ENCODE measurements around the gene EYA3. TPM values are rescaled to one million over a fixed set of nuclear protein-coding genes. Genes with fewer than 3 reads are reported as not detected.

The EYA3 gene
- total and polyA plus RNA-seq, 2 of the 8 experiments (the other 6 are each of a cell fraction or from before 2014, with no cell fraction given), result 15.0 to 33.9 TPM

- FAIRE-seq, result no peak
- H3K23ac ChIP-seq (ENCODE audit: insufficient read length), result no peak overlapping the region
- H3K18ac ChIP-seq (ENCODE audit: extremely low read depth, low read length), result no peak overlapping the region
- no peak overlapping the region for H2BK5ac ChIP-seq (ENCODE audit: low read depth, low read length)
- no peak overlapping the region for H3K4ac ChIP-seq (replicated peaks; ENCODE audit: insufficient read length, low read depth, low read length)
- 96% methylated on average over 8 of the region's 8 CpGs; no CpG with 5 or more reads in 1 of the 2 experiments for WGBS, 2 experiments (ENCODE audit: extremely low coverage in 1 of 2, insufficient coverage in 1 of 2, insufficient read length in 1 of 2, insufficient replicate concordance in 2 of 2, low coverage in 1 of 2, low lambda C conversion rate in 2 of 2, missing lambda C conversion rate in 1 of 2)
- no peak overlapping the region for H3K56ac ChIP-seq (replicated peaks; ENCODE audit: insufficient read length, low read depth, low read length)
- ChIA-PET POLR2A (ENCODE audit: partially characterized antibody) (interaction anchor here (0.6 kb wide), 1 partner anchor 31 kb away, joined by 4 read pairs; no protein-coding TSS in a partner anchor), CTCF (ENCODE audit: partially characterized antibody) (interaction anchor here (0.6 to 5.0 kb wide), 6 partner anchors 7 to 64 kb away, joined by 3 to 13 read pairs (median 6); no protein-coding TSS in a partner anchor)
- H2BK120ac ChIP-seq (replicated peaks; ENCODE audit: low read depth, low read length), result no peak overlapping the region
- no peaks in the 10 kb centered on the region for H3K79me2 ChIP-seq (ENCODE audit: control insufficient read depth in 1 of 2, insufficient read depth in 2 of 2, low read length in 2 of 2)
- H3K4me1 ChIP-seq (replicated peaks in 1 of 4; ENCODE audit: control insufficient read depth in 3 of 4, insufficient read depth in 4 of 4, low read length in 3 of 4), result no peaks in the 10 kb centered on the region
- H3K9me3 ChIP-seq (ENCODE audit: insufficient read depth in 2 of 2, low read depth in 1 of 2, low read length in 1 of 2), result no peaks in the 10 kb centered on the region
- no peak overlapping the region for H2AK5ac ChIP-seq (ENCODE audit: low read depth, low read length)
- no peak overlapping the region for H4K91ac ChIP-seq (replicated peaks; ENCODE audit: insufficient read length, low read length)
- no peaks in the 10 kb centered on the region for H3K23me2 ChIP-seq (ENCODE audit: low read depth, low read length)
- TF ChIP-seq PHF8 (conservative IDR thresholded peaks at IDR 0.05; ENCODE audit: low read depth, low read length) (no peak), SP1 (IDR thresholded peaks at IDR 0.05; ENCODE audit: low read depth, low read length) (no peak), ZNF274 (IDR thresholded peaks at IDR 0.05; ENCODE audit: borderline replicate concordance, extremely low read depth, low read length) (no peak), NRF1 (IDR thresholded peaks at IDR 0.05; ENCODE audit: low read depth, low read length) (no peak)
- no peak overlapping the region for H4K8ac ChIP-seq (ENCODE audit: extremely low read depth, insufficient read depth, low read length)
- H4K20me1 ChIP-seq (replicated peaks in 1 of 2; ENCODE audit: control insufficient read depth in 1 of 2, insufficient read depth in 2 of 2, low read length in 2 of 2), result no peaks in the 10 kb centered on the region
- no peak overlapping the region for H2BK15ac ChIP-seq (ENCODE audit: low read length)
- no peak overlapping the region for H3K14ac ChIP-seq (ENCODE audit: insufficient read length)
- H2AFZ ChIP-seq (ENCODE audit: low read length), result no peak overlapping the region
- H3K4me2 ChIP-seq (ENCODE audit: insufficient read depth in 1 of 2, low read depth in 2 of 2, low read length in 2 of 2), result no peak overlapping the region
- no peak overlapping the region for H3K27ac ChIP-seq (ENCODE audit: low read depth, low read length)
- H3K9ac ChIP-seq (replicated peaks in 1 of 4; ENCODE audit: extremely low read depth in 1 of 4, low read depth in 3 of 4, low read length in 3 of 4), result no peak overlapping the region
- no peak overlapping the region for H2BK12ac ChIP-seq (ENCODE audit: low read depth, low read length)
- DNase-seq (ENCODE audit: low read depth in 1 of 2, low spot score in 2 of 2), result no peak
- H2BK20ac ChIP-seq (ENCODE audit: low read length), result no peak overlapping the region
- no peak overlapping the region for H4K5ac ChIP-seq (ENCODE audit: insufficient read length, low read depth, low read length)
- no peak overlapping the region for H3K4me3 ChIP-seq (ENCODE audit: extremely low read depth in 1 of 4, insufficient read depth in 2 of 4, low read depth in 3 of 4, low read length in 4 of 4)
- no peaks in the 10 kb centered on the region for H3K27me3 ChIP-seq (replicated peaks in 1 of 4; ENCODE audit: control insufficient read depth in 3 of 4, extremely low read depth in 1 of 4, insufficient read depth in 3 of 4, low read length in 3 of 4)
- no peaks in the 10 kb centered on the region for H3K79me1 ChIP-seq (ENCODE audit: low read depth, low read length)
- H3K36me3 ChIP-seq (ENCODE audit: control insufficient read depth in 2 of 4, insufficient read depth in 4 of 4, low read length in 3 of 4), result no peaks in the 10 kb centered on the region
Measured at GRCh38 chr1:28119556-28119955, 31.1 kb upstream of the EYA3 start.

Data from H1 (cell line).